ENCODE measurements around the gene DLX4.

The DLX4 gene

DNA sequence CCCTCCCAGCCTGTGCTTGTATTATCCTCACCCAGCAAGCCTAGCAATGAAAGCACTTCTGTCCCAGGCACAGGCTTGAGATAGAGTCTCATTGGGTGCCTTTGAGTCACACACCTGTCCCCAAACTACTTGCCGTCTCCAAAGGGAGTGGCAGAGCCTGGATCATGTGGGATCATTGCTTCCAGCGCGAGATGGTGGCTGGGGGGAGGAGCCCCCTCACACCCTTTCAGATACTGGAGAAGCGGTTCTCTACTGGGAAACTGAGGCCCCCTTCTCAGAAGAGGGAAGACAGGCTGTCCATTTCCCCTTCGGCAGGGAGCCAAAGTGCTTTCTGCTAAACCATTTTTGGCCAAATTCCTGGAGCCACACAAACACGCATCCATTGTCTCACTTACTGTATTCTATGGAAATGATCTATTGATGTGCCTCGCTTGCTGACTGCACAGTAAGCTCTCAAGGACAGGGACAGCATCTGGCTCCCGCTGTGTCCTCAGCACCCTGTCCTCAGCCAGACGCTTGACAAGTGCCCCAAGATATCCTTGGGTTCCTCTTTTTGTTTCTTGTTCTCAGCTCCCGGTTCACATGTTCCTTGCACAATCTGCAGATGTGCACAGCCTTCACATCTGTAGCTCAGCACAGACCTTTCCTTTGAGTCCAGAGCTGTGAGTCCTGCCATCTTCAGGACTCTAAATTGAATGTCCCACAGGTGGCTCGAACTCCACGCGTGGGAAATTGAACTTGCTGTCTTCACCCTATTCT lies 52.0 kb downstream of the DLX4 start:
- no peak overlapping the region for H3K4me3 ChIP-seq (ENCODE audit: low read length)
- DNase-seq (ENCODE audit: low read depth) = no peak
- TF ChIP-seq, protein P1, sequence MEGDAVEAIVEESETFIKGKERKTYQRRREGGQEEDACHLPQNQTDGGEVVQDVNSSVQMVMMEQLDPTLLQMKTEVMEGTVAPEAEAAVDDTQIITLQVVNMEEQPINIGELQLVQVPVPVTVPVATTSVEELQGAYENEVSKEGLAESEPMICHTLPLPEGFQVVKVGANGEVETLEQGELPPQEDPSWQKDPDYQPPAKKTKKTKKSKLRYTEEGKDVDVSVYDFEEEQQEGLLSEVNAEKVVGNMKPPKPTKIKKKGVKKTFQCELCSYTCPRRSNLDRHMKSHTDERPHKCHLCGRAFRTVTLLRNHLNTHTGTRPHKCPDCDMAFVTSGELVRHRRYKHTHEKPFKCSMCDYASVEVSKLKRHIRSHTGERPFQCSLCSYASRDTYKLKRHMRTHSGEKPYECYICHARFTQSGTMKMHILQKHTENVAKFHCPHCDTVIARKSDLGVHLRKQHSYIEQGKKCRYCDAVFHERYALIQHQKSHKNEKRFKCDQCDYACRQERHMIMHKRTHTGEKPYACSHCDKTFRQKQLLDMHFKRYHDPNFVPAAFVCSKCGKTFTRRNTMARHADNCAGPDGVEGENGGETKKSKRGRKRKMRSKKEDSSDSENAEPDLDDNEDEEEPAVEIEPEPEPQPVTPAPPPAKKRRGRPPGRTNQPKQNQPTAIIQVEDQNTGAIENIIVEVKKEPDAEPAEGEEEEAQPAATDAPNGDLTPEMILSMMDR (IDR thresholded peaks at IDR 0.05; ENCODE audit: insufficient read depth, low read depth, low read length, missing control alignments) = no peak

DNA sequence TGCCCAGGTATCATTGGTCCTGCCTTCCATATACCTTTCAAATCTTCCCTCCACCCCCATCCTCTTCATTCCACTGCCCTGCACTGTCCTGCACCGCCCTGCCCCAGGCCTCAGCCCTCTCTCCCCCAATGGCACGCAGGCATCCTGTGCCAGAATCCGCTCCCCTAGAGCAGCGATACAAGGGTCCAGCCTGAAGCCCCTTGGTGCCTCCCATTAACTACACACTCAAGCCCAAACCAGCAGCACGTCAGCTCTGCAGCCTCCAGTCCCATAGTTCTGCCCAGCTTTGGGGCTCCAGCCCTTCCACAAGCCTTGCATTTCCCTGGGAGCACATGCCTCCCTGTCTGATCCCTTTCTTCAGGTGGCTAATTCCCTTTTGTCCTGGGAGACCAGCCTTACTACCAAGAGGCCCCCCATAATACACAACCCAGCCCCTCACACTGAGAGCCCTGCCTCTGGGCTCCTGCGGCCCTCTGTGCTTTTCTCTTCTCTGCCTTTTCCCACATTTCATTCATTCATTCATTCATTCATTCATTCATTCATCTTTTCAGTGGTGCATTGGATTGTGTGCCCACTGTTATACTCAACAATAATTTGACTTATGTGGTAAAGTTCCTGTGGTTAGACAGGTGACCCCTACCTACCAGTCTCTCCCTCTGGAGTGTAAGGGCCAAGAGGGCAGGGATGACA lies 52.8 kb downstream of the DLX4 start:
- TF ChIP-seq, protein P1 (IDR thresholded peaks at IDR 0.05; ENCODE audit: insufficient read depth, low read depth, low read length, missing control alignments) = no peak
- no peak for DNase-seq (ENCODE audit: low read depth)
- no peak overlapping the region for H3K4me3 ChIP-seq (ENCODE audit: low read length)

DNA sequence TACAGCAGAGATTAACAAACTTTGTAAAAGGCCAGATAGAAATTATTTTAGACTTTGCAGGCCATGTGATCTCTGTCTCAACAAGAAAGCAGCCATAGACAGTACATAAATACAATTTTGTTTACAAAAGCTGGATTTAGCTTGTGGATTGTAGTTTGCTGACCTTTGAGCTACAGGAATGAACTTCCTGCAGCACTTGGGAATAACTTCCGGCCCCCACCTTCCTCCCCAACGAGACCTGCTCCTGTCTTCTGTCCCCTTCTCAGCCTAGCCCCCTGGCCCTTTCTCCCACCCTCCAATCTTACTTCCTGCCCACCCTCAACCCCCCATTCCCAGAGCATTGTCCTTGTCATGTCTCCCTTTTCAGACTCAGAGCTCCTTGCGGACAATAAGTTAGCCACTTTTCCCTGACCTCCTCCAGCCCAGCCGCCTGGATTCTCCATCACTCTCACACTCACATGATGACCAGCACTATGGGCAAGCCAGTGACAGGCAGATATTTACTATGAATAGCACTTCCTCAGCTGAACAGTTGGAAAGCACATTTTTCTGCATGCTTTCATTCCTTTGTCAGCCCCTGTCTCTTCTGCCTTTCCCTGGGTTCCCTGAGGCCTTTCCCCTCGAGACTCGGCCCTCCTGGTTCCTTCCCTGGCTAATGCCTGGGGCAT lies 53.6 kb downstream of the DLX4 start:
- no peak overlapping the region for H3K4me3 ChIP-seq (ENCODE audit: low read length)
- no peak for DNase-seq (ENCODE audit: low read depth)
- TF ChIP-seq, protein P1 (IDR thresholded peaks at IDR 0.05; ENCODE audit: insufficient read depth, low read depth, low read length, missing control alignments) = no peak

DNA sequence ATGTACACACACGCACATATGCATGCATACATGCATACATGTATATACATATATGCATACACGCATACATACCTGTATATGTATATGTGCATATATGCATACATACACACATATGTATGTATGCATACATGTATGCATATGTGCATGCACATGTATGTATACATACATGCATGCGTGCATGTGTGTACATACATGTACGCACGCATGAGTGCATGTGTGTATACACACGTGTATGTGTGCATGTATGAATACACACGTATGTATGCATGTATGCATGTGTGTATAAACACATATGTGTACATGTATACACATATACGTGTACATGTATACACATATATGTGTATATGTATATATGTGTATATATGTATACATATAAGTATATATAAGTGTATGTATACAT lies 54.5 kb downstream of the DLX4 start:
- TF ChIP-seq, protein P1 (IDR thresholded peaks at IDR 0.05; ENCODE audit: insufficient read depth, low read depth, low read length, missing control alignments) = no peak
- no peak for DNase-seq (ENCODE audit: low read depth)
- H3K4me3 ChIP-seq (ENCODE audit: low read length) = no peak overlapping the region
